ENCODE results near the gene NR1D2.

The NR1D2 gene

DNA sequence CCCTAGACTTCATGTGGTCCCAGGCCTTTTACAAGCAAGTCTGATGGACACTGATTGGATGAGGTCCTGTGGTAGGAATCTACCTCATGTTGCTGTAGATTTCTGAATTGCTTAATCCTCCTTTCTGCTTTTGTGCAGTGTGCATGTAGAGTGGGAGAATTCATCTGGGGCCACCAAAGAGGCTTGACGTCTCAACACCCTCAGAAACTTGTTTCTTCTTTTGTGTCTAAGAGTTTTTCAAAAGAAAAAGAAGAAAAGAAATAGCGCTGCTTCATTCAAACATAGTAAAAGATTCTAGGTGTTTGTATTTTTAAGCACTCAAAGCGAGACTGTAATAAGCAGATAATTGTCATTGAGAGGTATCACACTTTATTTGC, 46.2 kb downstream of the NR1D2 start:
- H3K36me3 ChIP-seq (ENCODE audit: control insufficient read depth in 2 of 2, insufficient read depth in 1 of 2, low read length in 2 of 2), result no peaks in the 10 kb centered on the region
- POLR2A ChIA-PET, result no interaction called here
- CTCF ChIA-PET, result interaction anchor here (0.6 kb wide), 1 partner anchor 527 kb away, joined by 4 read pairs; no protein-coding TSS in a partner anchor
- H3K9me3 ChIP-seq (ENCODE audit: control insufficient read depth, insufficient read depth, low read depth, low read length), result no peaks in the 10 kb centered on the region
- TF ChIP-seq ZNF184 (tag by site-specific recombination; IDR thresholded peaks at IDR 0.05), result no peak
- peak; percentile 54; the same call in 1 of the 2 replicates for TF ChIP-seq PRDM6 (tag by site-specific recombination; IDR thresholded peaks at IDR 0.05)
- TF ChIP-seq ZNF747 (tag by site-specific recombination; IDR thresholded peaks at IDR 0.05), result no peak
- TF ChIP-seq, protein P1, sequence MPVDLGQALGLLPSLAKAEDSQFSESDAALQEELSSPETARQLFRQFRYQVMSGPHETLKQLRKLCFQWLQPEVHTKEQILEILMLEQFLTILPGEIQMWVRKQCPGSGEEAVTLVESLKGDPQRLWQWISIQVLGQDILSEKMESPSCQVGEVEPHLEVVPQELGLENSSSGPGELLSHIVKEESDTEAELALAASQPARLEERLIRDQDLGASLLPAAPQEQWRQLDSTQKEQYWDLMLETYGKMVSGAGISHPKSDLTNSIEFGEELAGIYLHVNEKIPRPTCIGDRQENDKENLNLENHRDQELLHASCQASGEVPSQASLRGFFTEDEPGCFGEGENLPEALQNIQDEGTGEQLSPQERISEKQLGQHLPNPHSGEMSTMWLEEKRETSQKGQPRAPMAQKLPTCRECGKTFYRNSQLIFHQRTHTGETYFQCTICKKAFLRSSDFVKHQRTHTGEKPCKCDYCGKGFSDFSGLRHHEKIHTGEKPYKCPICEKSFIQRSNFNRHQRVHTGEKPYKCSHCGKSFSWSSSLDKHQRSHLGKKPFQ (tag by site-specific recombination; IDR thresholded peaks at IDR 0.05), result no peak
- H3K27ac ChIP-seq (ENCODE audit: extremely low read depth, low read depth, low read length), result no peak overlapping the region
- no peak overlapping the region for H3K4me3 ChIP-seq (ENCODE audit: low read depth, low read length)
- H3K4me1 ChIP-seq (ENCODE audit: control insufficient read depth, insufficient read depth, low read length), result peaks cover 10% of the 10 kb centered on the region

DNA sequence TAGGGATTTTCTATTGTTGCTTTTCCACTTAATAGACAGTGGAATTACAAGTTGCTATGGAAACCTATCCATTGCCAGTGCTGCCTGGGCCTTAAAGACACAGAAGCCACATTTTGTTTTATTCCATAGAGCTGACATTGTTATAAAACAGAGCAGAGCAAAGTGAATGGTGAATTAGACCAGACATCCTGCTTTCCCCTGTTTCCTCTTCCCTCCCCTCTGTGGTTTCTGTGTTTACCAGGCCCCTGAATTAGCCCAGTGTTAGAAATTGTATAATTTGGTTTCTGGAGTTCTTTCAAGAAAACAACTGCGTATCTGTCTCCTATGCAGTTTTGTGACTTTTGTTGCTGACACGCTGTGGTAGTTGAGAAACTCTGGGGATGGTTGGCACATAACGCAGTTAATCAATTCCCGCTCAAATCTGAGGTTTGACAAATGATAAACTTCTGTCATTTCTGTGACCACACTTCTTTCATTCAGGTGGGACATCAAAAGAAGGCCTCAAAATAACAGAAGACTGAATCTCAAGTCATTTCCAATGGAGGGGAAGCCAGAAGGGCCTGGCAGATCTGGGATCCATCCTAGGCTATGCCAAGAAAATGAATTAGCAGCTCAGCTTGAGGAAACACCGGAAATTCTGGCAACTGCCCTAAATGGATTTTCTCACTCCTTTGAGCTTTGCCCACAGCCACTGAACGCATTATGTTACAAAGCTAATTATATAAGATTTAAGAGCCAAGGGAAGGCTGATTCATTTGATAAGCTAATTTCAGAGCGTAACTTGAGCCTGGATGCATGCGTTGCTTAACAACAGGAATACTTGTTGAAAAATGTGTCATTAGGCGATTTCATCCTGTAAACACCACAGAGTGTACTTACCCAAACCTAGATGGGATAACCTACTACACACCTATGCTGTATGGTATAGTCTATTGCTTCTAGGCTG, 46.9 kb downstream of the NR1D2 start:
- POLR2A ChIA-PET, result interaction anchor here (1.0 to 1.1 kb wide), 2 partner anchors 42 to 75 kb away, joined by 3 to 4 read pairs; partner anchors contain the start of genes NKIRAS1 and RPL15
- Histone ChIP-seq H3K27ac (ENCODE audit: extremely low read depth, low read depth, low read length) (no peak overlapping the region; the same call in 1 of the 2 replicates), H3K36me3 (ENCODE audit: control insufficient read depth in 2 of 2, insufficient read depth in 1 of 2, low read length in 2 of 2) (no peaks in the 10 kb centered on the region), H3K9me3 (ENCODE audit: control insufficient read depth, insufficient read depth, low read depth, low read length) (no peaks in the 10 kb centered on the region), H3K4me3 (ENCODE audit: low read depth, low read length) (no peak overlapping the region), H3K4me1 (ENCODE audit: control insufficient read depth, insufficient read depth, low read length) (peaks cover 10% of the 10 kb centered on the region)
- CTCF ChIA-PET, result interaction anchor here (0.7 kb wide), 1 partner anchor 10 kb away, joined by 3 read pairs; no protein-coding TSS in a partner anchor
- TF ChIP-seq SCRT1 (tag by site-specific recombination; IDR thresholded peaks at IDR 0.05; ENCODE audit: borderline replicate concordance), result peak; percentile 85; the same call in 1 of the 2 replicates
- no peak for TF ChIP-seq ZNF274 (IDR thresholded peaks at IDR 0.05; ENCODE audit: low read length)
- no peak for TF ChIP-seq ZNF274 (tag by site-specific recombination; IDR thresholded peaks at IDR 0.05; ENCODE audit: borderline replicate concordance)
- no peak for TF ChIP-seq ZNF571 (tag by site-specific recombination; IDR thresholded peaks at IDR 0.05)
- TF ChIP-seq, protein P2, sequence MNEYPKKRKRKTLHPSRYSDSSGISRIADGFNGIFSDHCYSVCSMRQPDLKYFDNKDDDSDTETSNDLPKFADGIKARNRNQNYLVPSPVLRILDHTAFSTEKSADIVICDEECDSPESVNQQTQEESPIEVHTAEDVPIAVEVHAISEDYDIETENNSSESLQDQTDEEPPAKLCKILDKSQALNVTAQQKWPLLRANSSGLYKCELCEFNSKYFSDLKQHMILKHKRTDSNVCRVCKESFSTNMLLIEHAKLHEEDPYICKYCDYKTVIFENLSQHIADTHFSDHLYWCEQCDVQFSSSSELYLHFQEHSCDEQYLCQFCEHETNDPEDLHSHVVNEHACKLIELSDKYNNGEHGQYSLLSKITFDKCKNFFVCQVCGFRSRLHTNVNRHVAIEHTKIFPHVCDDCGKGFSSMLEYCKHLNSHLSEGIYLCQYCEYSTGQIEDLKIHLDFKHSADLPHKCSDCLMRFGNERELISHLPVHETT (tag by site-specific recombination; IDR thresholded peaks at IDR 0.05), result peak; percentile 77; the same call in 1 of the 2 replicates
- no peak for TF ChIP-seq ZNF19 (tag by site-specific recombination; IDR thresholded peaks at IDR 0.05; ENCODE audit: low read depth)
- TF ChIP-seq ZNF2 (tag by site-specific recombination; IDR thresholded peaks at IDR 0.05), result peak; percentile 69; the same call in 1 of the 2 replicates
- TF ChIP-seq ZBTB20 (tag by site-specific recombination; IDR thresholded peaks at IDR 0.05), result 0 out of 2 replicates have a peak, but pooled peaks have one; percentile 1
- TF ChIP-seq ZNF624 (tag by site-specific recombination; IDR thresholded peaks at IDR 0.05), result no peak
- TF ChIP-seq KLF9 (tag by site-specific recombination; IDR thresholded peaks at IDR 0.05; ENCODE audit: low read depth), result no peak
- no peak for TF ChIP-seq ZNF248 (tag by site-specific recombination; IDR thresholded peaks at IDR 0.05)
- peak; percentile 78 for TF ChIP-seq KLF8 (tag by site-specific recombination; IDR thresholded peaks at IDR 0.05)
- TF ChIP-seq MYNN (tag by site-specific recombination; IDR thresholded peaks at IDR 0.05; ENCODE audit: borderline replicate concordance), result 0 out of 2 replicates have a peak, but pooled peaks have one; percentile 37
- TF ChIP-seq ZNF791 (tag by site-specific recombination; IDR thresholded peaks at IDR 0.05), result no peak
- no peak for TF ChIP-seq ZBTB48 (tag by site-specific recombination; IDR thresholded peaks at IDR 0.05)
- TF ChIP-seq ZSCAN18 (tag by site-specific recombination; IDR thresholded peaks at IDR 0.05), result no peak
- TF ChIP-seq ZNF221 (tag by site-specific recombination; IDR thresholded peaks at IDR 0.05; ENCODE audit: borderline replicate concordance), result no peak
- TF ChIP-seq, protein P3, sequence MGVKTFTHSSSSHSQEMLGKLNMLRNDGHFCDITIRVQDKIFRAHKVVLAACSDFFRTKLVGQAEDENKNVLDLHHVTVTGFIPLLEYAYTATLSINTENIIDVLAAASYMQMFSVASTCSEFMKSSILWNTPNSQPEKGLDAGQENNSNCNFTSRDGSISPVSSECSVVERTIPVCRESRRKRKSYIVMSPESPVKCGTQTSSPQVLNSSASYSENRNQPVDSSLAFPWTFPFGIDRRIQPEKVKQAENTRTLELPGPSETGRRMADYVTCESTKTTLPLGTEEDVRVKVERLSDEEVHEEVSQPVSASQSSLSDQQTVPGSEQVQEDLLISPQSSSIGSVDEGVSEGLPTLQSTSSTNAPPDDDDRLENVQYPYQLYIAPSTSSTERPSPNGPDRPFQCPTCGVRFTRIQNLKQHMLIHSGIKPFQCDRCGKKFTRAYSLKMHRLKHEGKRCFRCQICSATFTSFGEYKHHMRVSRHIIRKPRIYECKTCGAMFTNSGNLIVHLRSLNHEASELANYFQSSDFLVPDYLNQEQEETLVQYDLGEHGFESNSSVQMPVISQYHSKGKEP (tag by site-specific recombination; IDR thresholded peaks at IDR 0.05), result peak; percentile 94
- no peak for TF ChIP-seq ZNF174 (tag by site-specific recombination; IDR thresholded peaks at IDR 0.05)
- peak; percentile 66; the same call in 1 of the 2 replicates for TF ChIP-seq ZNF394 (tag by site-specific recombination; IDR thresholded peaks at IDR 0.05; ENCODE audit: borderline replicate concordance)
- TF ChIP-seq ZNF324 (tag by site-specific recombination; IDR thresholded peaks at IDR 0.05), result no peak; the same call in 1 of the 2 replicates
- no peak for TF ChIP-seq ZNF416 (tag by site-specific recombination; IDR thresholded peaks at IDR 0.05)

Data from HEK293 (cell line).